CD4-positive, alpha-beta T cell (primary cell): ENCODE results near the gene UGT1A9. TPM values are rescaled to one million over a fixed set of nuclear protein-coding genes. Genes with fewer than 3 reads are reported as not detected.
"Not testable (repeated sequence)": the region's sequence is repeated elsewhere in the genome, so short reads cannot be mapped to it uniquely, and the experiment has no call there.

Source experiments
- ATAC-seq: fragments of 200-7000 bp; cut with Tn5 transposase; one replicate; pipeline ENCODE4 v1.10.0; 2022; ENCODE audit warnings: mild to moderate bottlenecking; ENCODE audit not compliant: poor library complexity
- CTCF ChIA-PET: fragments of 350-600 bp; sonication (Branson Sonifier 250); formaldehyde crosslinking; loops from one replicate; lab custom pipeline; 2021; ENCODE audit warnings: antibody characterized with exemption, inconsistent platforms; lab: Charles Lee
- POLR2A ChIA-PET: fragments of 350-600 bp; sonication (Branson Sonifier 250); formaldehyde crosslinking; loops from one replicate; lab custom pipeline; 2021; ENCODE audit warnings: antibody characterized with exemption, inconsistent platforms; lab: Charles Lee
- DNase-seq, 14 experiments: peaks; one replicate each; pipeline ENCODE4 v3.0.0-alpha.2; 2013 to 2020; ENCODE audit warnings: mixed read lengths in 2 of 14
- H3K27ac ChIP-seq, 2 donors: one replicate each; pipeline versions ENCODE4 v1.5.1 to v1.7.0; 2013; ENCODE audit warnings: low read length in 2 of 2, low read depth in 1 of 2, mild to moderate bottlenecking in 1 of 2
- H3K27me3 ChIP-seq, 2 experiments: 1 replicate in 1 of 2; 2 replicates in 1 of 2; pipeline versions ENCODE4 v1.6.1 to v1.7.0; 2013; ENCODE audit warnings: low read length in 2 of 2, control low read depth in 1 of 2, mild to moderate bottlenecking in 1 of 2, moderate library complexity in 1 of 2; ENCODE audit not compliant: insufficient read depth in 2 of 2, control insufficient read depth in 1 of 2
- H3K36me3 ChIP-seq: one replicate; pipeline ENCODE4 v1.6.1; 2013; ENCODE audit warnings: low read length, control low read depth; ENCODE audit not compliant: insufficient read depth
- H3K4me1 ChIP-seq: one replicate; pipeline ENCODE4 v1.6.1; 2013; ENCODE audit warnings: low read length, control low read depth; ENCODE audit not compliant: insufficient read depth
- H3K4me3 ChIP-seq: one replicate; pipeline ENCODE4 v1.5.1; 2013; ENCODE audit warnings: mild to moderate bottlenecking, low read length, moderate library complexity
- H3K9me3 ChIP-seq, 2 experiments: 1 replicate in 1 of 2; 2 replicates in 1 of 2; pipeline versions ENCODE4 v1.6.1 to v1.7.0; 2013; ENCODE audit warnings: low read length in 2 of 2, mild to moderate bottlenecking in 2 of 2, control low read depth in 1 of 2, moderate library complexity in 1 of 2; ENCODE audit not compliant: control insufficient read depth in 1 of 2, insufficient read depth in 1 of 2
- H3K27ac Mint-ChIP-seq: one replicate; pipeline ENCODE4 v1.8.0; 2020; ENCODE audit warnings: mixed read lengths
- H3K27me3 Mint-ChIP-seq: one replicate; pipeline ENCODE4 v1.8.0; 2021; ENCODE audit warnings: mixed read lengths
- H3K36me3 Mint-ChIP-seq: one replicate; pipeline ENCODE4 v1.8.0; 2021; ENCODE audit warnings: low read depth, mixed read lengths
- H3K4me1 Mint-ChIP-seq: one replicate; pipeline ENCODE4 v1.8.0; 2021; ENCODE audit warnings: low read depth, mixed read lengths
- H3K4me3 Mint-ChIP-seq: one replicate; pipeline ENCODE4 v1.8.0; 2020; ENCODE audit warnings: mild to moderate bottlenecking, mixed read lengths
- H3K9me3 Mint-ChIP-seq: one replicate; pipeline ENCODE4 v1.8.0; 2020; ENCODE audit warnings: mixed read lengths
- CTCF ChIP-seq: fragments of 200-600 bp; IDR thresholded peaks from one replicate; pipeline ENCODE4 v1.8.0; 2022; ENCODE audit warnings: antibody characterized with exemption, mild to moderate bottlenecking
- intact Hi-C, 2 experiments: fragments of 100-400 bp; cut with DNase I in 1 of 2; cut with micrococcal nuclease in 1 of 2; formaldehyde crosslinking; loops; one replicate each; pipeline versions ENCODE4 v1.15.1 to v1.9.0; 2023 to 2025; cut with DNase I, micrococcal nuclease
- polyA plus RNA-seq, 2 donors: library from polyadenylated mRNA; unstranded; fragments of 120-200 nt; gene quantifications; one replicate each; pipeline ENCODE4 v1.2.1, GENCODE V29; 2013
- total RNA-seq, 174 experiments: library from RNA in 2 of 174; stranded (reverse) in 2 of 174; gene quantifications; one replicate each; pipeline ENCODE4 v1.2.3 and lab custom pipeline; 2021 to 2026

The UGT1A9 gene
- total RNA-seq (not detected), total RNA-seq (lab: John Stamatoyannopoulos, UW) (0 to 0.13 (median 0) reads per million in 172 experiments)
- polyA plus RNA-seq (2013, experiment 1 of 2), result not detected
- polyA plus RNA-seq (2013, experiment 2 of 2), result not detected

DNA sequence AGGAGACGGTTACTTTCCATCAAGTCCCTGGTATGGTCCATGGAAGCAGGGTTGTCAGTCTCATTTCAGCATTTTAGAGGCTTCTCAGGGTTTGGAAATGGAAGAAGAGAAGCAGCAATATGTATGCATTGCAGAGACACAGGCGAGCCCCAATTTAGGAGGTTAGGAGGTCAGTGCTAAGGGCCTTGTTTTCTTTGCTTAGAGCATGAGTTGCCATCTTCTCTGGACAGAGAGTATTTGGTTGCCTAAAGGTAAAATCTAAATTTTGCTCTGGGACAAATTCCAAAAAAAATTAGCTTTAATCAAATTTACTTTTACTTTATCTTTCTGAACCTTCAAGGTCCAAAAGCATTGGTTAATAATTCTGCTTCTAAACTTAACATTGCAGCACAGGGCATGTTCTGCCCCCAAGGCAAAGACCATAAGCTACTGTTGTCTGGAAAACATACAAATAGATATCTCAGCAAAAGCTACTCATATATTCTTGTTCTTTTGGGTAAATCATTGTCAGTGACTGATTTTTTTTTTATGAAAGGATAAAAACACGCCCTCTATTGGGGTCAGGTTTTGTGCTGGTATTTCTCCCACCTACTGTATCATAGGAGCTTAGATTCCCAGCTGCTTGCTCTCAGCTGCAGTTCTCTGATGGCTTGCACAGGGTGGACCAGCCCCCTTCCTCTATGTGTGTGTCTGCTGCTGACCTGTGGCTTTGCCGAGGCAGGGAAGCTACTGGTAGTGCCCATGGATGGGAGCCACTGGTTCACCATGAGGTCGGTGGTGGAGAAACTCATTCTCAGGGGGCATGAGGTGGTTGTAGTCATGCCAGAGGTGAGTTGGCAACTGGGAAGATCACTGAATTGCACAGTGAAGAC lies at the start of gene UGT1A9:
Gene UGT1A9, plus strand, starts transcription at position 609 of the 872 bp plus-strand sequence. Its CDS starts 37 bp downstream, at position 646.
- H3K4me1 ChIP-seq, result no peaks in the 10 kb centered on the region
- H3K27ac ChIP-seq, result no peak within 1 kb of the TSS
- Mint-ChIP-seq H3K27me3 (peaks cover 37% of the 10 kb centered on the region), H3K9me3 (peaks cover 5% of the 10 kb centered on the region), H3K4me3 (no peak within 1 kb of the TSS), H3K4me1 (no peaks in the 10 kb centered on the region), H3K27ac (no peak within 1 kb of the TSS), H3K36me3 (no peaks in the 10 kb centered on the region)
- POLR2A ChIA-PET, result no interaction called here
- DNase-seq (no peak), ATAC-seq (no peak)
- H3K4me3 ChIP-seq, result no peak within 1 kb of the TSS
- no peaks in the 10 kb centered on the region for H3K9me3 ChIP-seq
- TF ChIP-seq CTCF, result no peak
- no peaks in the 10 kb centered on the region for H3K36me3 ChIP-seq
- CTCF ChIA-PET, result no interaction called here
- peaks cover 0 to 18% of the 10 kb centered on the region in 2 experiments for H3K27me3 ChIP-seq
- intact Hi-C loops, result no loop called here

DNA sequence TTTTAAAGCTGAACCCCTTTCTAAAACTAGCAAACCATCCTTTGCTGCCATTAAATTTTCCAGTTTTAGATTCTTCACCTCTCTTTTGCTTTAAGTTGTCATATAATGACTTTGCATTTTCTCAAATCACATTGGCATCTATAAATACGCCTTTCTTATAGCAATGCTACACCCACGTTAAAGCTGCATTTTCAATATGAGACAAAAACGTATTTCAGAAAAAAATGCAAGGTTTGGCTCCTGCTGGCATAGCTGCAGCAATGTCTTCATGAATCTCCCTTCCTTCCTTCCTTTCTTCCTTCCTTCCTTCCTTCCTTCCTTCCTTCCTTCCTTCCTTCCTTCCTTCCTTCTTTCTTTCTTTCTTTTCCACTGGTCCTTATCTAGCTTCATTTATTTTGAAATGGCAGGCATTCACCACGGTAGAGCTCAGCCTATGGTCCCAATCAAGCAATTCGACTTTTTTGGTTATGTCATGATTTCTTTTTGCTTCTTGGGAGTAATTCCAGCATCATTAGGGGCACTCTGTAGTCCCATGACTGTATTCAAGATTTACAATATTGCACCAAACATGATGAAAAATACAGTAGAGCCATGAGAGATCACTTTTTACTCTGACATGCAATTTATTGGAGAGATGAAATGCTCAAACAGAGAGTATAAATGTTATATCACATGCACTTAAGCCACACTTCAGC lies 44.2 kb upstream of the UGT1A9 start:
- Mint-ChIP-seq H3K4me1 (no peaks in the 10 kb centered on the region), H3K27me3 (peaks cover 50% of the 10 kb centered on the region), H3K9me3 (peaks cover 7% of the 10 kb centered on the region), H3K4me3 (no peak overlapping the region), H3K36me3 (no peaks in the 10 kb centered on the region), H3K27ac (no peak overlapping the region)
- CTCF ChIA-PET, result no interaction called here
- intact Hi-C loops, result no loop called here
- H3K9me3 ChIP-seq, result peaks cover 0 to 10% of the 10 kb centered on the region in 2 experiments
- ATAC-seq, result no peak
- no peak for DNase-seq
- no peaks in the 10 kb centered on the region for H3K36me3 ChIP-seq
- peaks cover 0 to 3% of the 10 kb centered on the region in 2 experiments for H3K27me3 ChIP-seq
- TF ChIP-seq CTCF, result no peak
- no peak overlapping the region for H3K27ac ChIP-seq
- no peak overlapping the region for H3K4me3 ChIP-seq
- no peaks in the 10 kb centered on the region for H3K4me1 ChIP-seq
- POLR2A ChIA-PET, result no interaction called here

DNA sequence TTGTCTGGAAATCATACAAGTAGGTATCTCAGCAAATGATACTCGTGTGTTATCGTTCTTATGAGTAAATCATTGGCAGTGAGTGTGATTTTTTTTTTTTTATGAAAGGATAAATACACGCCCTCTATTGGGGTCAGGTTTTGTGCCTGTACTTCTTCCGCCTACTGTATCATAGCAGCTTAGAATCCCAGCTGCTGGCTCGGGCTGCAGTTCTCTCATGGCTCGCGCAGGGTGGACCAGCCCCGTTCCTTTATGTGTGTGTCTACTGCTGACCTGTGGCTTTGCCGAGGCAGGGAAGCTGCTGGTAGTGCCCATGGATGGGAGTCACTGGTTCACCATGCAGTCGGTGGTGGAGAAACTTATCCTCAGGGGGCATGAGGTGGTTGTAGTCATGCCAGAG lies 35.4 kb upstream of the UGT1A9 start, which contains the start of gene UGT1A10:
Gene UGT1A10, plus strand, starts transcription at position 143 of the 400 bp plus-strand sequence. Its CDS starts 75 bp downstream, at position 218.
- DNase-seq, H3K4me3 Mint-ChIP-seq, H3K9me3 Mint-ChIP-seq, ATAC-seq, H3K27me3 ChIP-seq, CTCF ChIA-PET, H3K4me1 ChIP-seq, H3K36me3 Mint-ChIP-seq, H3K27ac Mint-ChIP-seq, intact Hi-C loops, H3K36me3 ChIP-seq, H3K9me3 ChIP-seq, H3K4me3 ChIP-seq, POLR2A ChIA-PET, H3K27ac ChIP-seq: not testable (repeated sequence)
- Mint-ChIP-seq H3K4me1 (peaks cover 13% of the 10 kb centered on the region), H3K27me3 (peaks cover 42% of the 10 kb centered on the region)
